ENCODE measurements around the gene ABHD17C.

DNA sequence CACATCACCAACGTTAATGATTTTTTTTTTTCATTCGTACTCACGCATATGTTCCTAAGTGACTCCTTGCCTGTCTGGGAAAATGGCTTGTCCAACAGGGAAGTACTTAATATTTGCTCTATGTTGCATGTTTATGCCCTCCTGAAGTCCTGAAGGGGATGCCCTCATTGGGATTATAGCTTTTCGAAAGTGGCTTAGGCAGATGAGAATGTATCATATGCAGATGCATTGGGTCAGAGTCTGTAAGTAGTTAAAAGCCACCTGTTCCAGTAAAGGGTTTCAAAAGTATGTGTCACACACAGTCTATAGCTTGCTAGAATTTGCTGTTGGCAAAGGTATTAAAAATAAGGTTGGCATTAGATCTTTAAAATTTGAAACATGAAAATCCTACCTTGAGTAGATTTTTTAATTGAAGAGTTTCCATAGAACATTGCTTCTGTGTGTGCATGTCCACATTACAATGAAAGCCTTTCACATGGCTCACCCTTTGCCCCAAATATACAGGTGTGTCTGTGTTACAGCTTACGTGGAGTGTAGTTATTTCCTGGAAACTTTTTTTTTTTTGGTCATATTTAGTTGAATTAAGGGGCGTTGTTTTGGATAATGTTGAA is 2.1 kb downstream of the ABHD17C start:
- TF ChIP-seq, protein P1, sequence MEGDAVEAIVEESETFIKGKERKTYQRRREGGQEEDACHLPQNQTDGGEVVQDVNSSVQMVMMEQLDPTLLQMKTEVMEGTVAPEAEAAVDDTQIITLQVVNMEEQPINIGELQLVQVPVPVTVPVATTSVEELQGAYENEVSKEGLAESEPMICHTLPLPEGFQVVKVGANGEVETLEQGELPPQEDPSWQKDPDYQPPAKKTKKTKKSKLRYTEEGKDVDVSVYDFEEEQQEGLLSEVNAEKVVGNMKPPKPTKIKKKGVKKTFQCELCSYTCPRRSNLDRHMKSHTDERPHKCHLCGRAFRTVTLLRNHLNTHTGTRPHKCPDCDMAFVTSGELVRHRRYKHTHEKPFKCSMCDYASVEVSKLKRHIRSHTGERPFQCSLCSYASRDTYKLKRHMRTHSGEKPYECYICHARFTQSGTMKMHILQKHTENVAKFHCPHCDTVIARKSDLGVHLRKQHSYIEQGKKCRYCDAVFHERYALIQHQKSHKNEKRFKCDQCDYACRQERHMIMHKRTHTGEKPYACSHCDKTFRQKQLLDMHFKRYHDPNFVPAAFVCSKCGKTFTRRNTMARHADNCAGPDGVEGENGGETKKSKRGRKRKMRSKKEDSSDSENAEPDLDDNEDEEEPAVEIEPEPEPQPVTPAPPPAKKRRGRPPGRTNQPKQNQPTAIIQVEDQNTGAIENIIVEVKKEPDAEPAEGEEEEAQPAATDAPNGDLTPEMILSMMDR (IDR thresholded peaks at IDR 0.05) = no peak
- TF ChIP-seq POLR2A (IDR thresholded peaks at IDR 0.05) = no peak
